SK-N-SH (cell line): ENCODE data around the gene FCRL4. TPM values are rescaled to one million over a fixed set of nuclear protein-coding genes. Genes with fewer than 3 reads are reported as not detected.

ENCODE experiments used
- CTCF ChIA-PET: fragments of 300-600, 350-600 bp; formaldehyde crosslinking; extraction: SDS; loops from one replicate; lab custom pipeline; 2021; lab: Yijun Ruan, JAX
- POLR2A ChIA-PET: fragments of 350-600 bp; sonication (Branson Sonifier 250); formaldehyde crosslinking; extraction: SDS; loops from one replicate; lab custom pipeline; 2020; ENCODE audit warnings: antibody characterized with exemption, inconsistent platforms; lab: Yijun Ruan, JAX
- DNase-seq: peaks from one replicate; pipeline ENCODE4 v3.0.0; 2012
- H2AFZ ChIP-seq: fragments of 200-600 bp; sonication (generic); 2 replicates; pipeline ENCODE4 v1.8.1; 2016; ENCODE audit warnings: antibody characterized with exemption, mild to moderate bottlenecking, low read depth
- H3F3A ChIP-seq: fragments of 200-600 bp; sonication (generic); replicated peaks from 2 replicates; pipeline ENCODE3; 2016; ENCODE audit warnings: antibody characterized with exemption, mild to moderate bottlenecking; ENCODE audit not compliant: insufficient read depth
- H3K27ac ChIP-seq, 2 experiments: fragments of 200-500 bp in 1 of 2; fragments of 200-600 bp in 1 of 2; sonication (Bioruptor generic) in 1 of 2; sonication (generic), shearing (Covaris generic) in 1 of 2; 2 replicates each; pipeline versions ENCODE4 v1.5.1 to v1.6.1; 2014 to 2016; ENCODE audit warnings: low read depth in 2 of 2, inconsistent platforms in 1 of 2, low read length in 1 of 2, mild to moderate bottlenecking in 1 of 2, mixed read lengths in 1 of 2
- H3K27me3 ChIP-seq: fragments of 200-600 bp; sonication (generic), shearing (Covaris generic); 2 replicates; pipeline ENCODE4 v1.6.1; 2016; ENCODE audit warnings: mixed run types; ENCODE audit not compliant: insufficient read depth
- H3K36me3 ChIP-seq, 2 experiments: fragments of 200-500 bp in 1 of 2; fragments of 200-600 bp in 1 of 2; sonication (Bioruptor generic) in 1 of 2; sonication (generic) in 1 of 2; replicated peaks in 1 of 2; 2 replicates each; pipeline versions ENCODE3 to v1.5.1; 2014 to 2016; ENCODE audit warnings: low read length in 1 of 2, mild to moderate bottlenecking in 1 of 2; ENCODE audit not compliant: insufficient read depth in 2 of 2, control insufficient read depth in 1 of 2
- H3K4me1 ChIP-seq, 2 experiments: fragments of 200-500 bp in 1 of 2; fragments of 200-600 bp in 1 of 2; sonication (Bioruptor generic) in 1 of 2; sonication (generic), shearing (Covaris generic) in 1 of 2; 2 replicates each; pipeline versions ENCODE4 v1.5.1 to v1.6.1; 2014 to 2016; ENCODE audit warnings: low read depth in 1 of 2, low read length in 1 of 2, mixed run types in 1 of 2; ENCODE audit not compliant: insufficient read depth in 2 of 2, control insufficient read depth in 1 of 2
- H3K4me2 ChIP-seq: fragments of 200-600 bp; sonication (generic), shearing (Covaris generic); 2 replicates; pipeline ENCODE4 v1.6.1; 2017; ENCODE audit warnings: mixed run types
- H3K4me3 ChIP-seq, 2 experiments: fragments of 200-500 bp in 1 of 2; fragments of 200-600 bp in 1 of 2; sonication (Bioruptor generic) in 1 of 2; sonication (generic), shearing (Covaris generic) in 1 of 2; 2 replicates each; pipeline versions ENCODE4 v1.5.1 to v1.8.1; 2014 to 2016; ENCODE audit warnings: low read depth in 2 of 2, inconsistent platforms in 1 of 2, low read length in 1 of 2, mild to moderate bottlenecking in 1 of 2, mixed read lengths in 1 of 2, moderate library complexity in 1 of 2
- H3K79me2 ChIP-seq: fragments of 200-600 bp; sonication (generic); 2 replicates; pipeline ENCODE4 v1.8.1; 2017; ENCODE audit warnings: mild to moderate bottlenecking; ENCODE audit not compliant: insufficient read depth
- H3K9ac ChIP-seq: fragments of 200-600 bp; sonication (generic); 2 replicates; pipeline ENCODE4 v1.6.1; 2017; ENCODE audit warnings: mixed run types
- H3K9me2 ChIP-seq: fragments of 200-600 bp; sonication (generic); 2 replicates; pipeline ENCODE4 v1.6.1; 2017; ENCODE audit warnings: mixed run types
- H3K9me3 ChIP-seq: fragments of 200-600 bp; sonication (generic); 2 replicates; pipeline ENCODE4 v1.6.1; 2017; ENCODE audit warnings: mixed run types, mild to moderate bottlenecking, moderate library complexity
- H4K20me1 ChIP-seq: fragments of 200-600 bp; sonication (generic); 2 replicates; pipeline ENCODE4 v1.6.1; 2017; ENCODE audit warnings: mild to moderate bottlenecking, mixed run types; ENCODE audit not compliant: insufficient read depth
- ELF1 ChIP-seq: IDR thresholded peaks from 2 replicates; pipeline ENCODE4 v1.4.0; 2012
- EZH2phosphoT487 ChIP-seq: fragments of 200-600 bp; sonication (generic); IDR thresholded peaks from 2 replicates; pipeline ENCODE4 v1.6.1; 2017; ENCODE audit warnings: low read depth, mixed run types, mild to moderate bottlenecking, antibody characterized with exemption, moderate library complexity, borderline replicate concordance
- FOSL2 ChIP-seq: IDR thresholded peaks from 2 replicates; pipeline ENCODE4 v1.4.0; 2012; ENCODE audit warnings: low read depth, mild to moderate bottlenecking, moderate library complexity, borderline replicate concordance
- FOXM1 ChIP-seq: IDR thresholded peaks from 2 replicates; pipeline ENCODE4 v1.4.0; 2012; ENCODE audit warnings: low read depth, mild to moderate bottlenecking
- GABPA ChIP-seq: IDR thresholded peaks from 2 replicates; pipeline ENCODE4 v1.4.0; 2012; ENCODE audit warnings: low read depth, mild to moderate bottlenecking
- JUND ChIP-seq: IDR thresholded peaks from 2 replicates; pipeline ENCODE4 v1.4.0; 2012
- MEF2A ChIP-seq: IDR thresholded peaks from 2 replicates; pipeline ENCODE4 v1.4.0; 2012; ENCODE audit warnings: low read depth, borderline replicate concordance
- POLR2AphosphoS5 ChIP-seq: IDR thresholded peaks from 2 replicates; pipeline ENCODE4 v1.6.1; 2012; ENCODE audit warnings: low read depth, low read length
- RFX5 ChIP-seq: IDR thresholded peaks from 2 replicates; pipeline ENCODE4 v1.6.1; 2012; ENCODE audit warnings: mild to moderate bottlenecking, improper control_type of control experiment, low read length
- RXRA ChIP-seq: IDR thresholded peaks from 2 replicates; pipeline ENCODE4 v1.4.0; 2012; ENCODE audit warnings: low read depth, mild to moderate bottlenecking, borderline replicate concordance
- SIN3A ChIP-seq: IDR thresholded peaks from 2 replicates; pipeline ENCODE4 v1.6.1; 2012; ENCODE audit warnings: low read depth, mild to moderate bottlenecking, low read length, moderate library complexity, borderline replicate concordance
- SMC3 ChIP-seq: IDR thresholded peaks from 2 replicates; pipeline ENCODE4 v1.6.1; 2012; ENCODE audit warnings: low read depth, low read length, improper control_type of control experiment
- TAF1 ChIP-seq: IDR thresholded peaks from 2 replicates; pipeline ENCODE4 v1.6.1; 2012; ENCODE audit warnings: low read depth, mild to moderate bottlenecking, low read length, moderate library complexity, borderline replicate concordance
- TCF12 ChIP-seq: IDR thresholded peaks from 2 replicates; pipeline ENCODE4 v1.4.0; 2012
- WGBS: methylation state at CpG from one replicate; pipeline ENCODE4 v1.1.6; 2017; ENCODE audit warnings: low lambda C conversion rate; 5-methylcytosine and 5-hydroxymethylcytosine counted together
- polyA plus RNA-seq, 3 experiments: library from polyadenylated mRNA; depleted of rRNA; stranded (reverse); fragments of >200 nt; gene quantifications; 2 replicates each; pipeline ENCODE4 v1.2.3, GENCODE V29; 2012
- TF ChIP-seq, protein P1 (sequence below): fragments of 200-600 bp; sonication (generic); IDR thresholded peaks from 2 replicates; pipeline ENCODE4 v1.6.1; 2017; ENCODE audit warnings: antibody characterized with exemption, mild to moderate bottlenecking, moderate library complexity
- TF ChIP-seq, protein P2 (sequence below): IDR thresholded peaks from 2 replicates; pipeline ENCODE4 v1.4.0; 2012; ENCODE audit warnings: low read depth, borderline replicate concordance
- TF ChIP-seq, protein P3 (sequence below): IDR thresholded peaks from 2 replicates; pipeline ENCODE4; 2012

Gene FCRL4
- polyA plus RNA-seq, 1 of the 3 experiments (the other 2 are of a cell fraction) = not detected

DNA sequence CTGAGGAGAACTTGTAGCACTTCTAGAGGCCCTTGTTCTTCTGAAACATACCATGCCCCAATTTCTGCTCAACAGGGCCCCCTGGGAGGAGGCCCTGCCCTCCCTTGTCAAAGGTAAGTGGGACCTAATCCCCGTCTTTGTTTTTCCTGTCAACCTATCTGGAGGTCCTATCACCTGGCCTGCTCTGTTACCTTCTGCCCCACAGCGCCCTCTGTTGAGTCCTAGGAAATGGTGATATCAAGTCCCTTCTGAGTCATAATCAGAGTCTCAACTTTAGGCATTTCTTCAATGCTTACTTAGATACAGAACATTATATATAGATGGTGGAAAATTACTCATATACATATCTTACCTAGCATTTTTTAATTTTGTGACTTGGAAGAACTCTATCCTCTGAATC is 28.2 kb upstream of the FCRL4 start:
- Histone ChIP-seq H3K27me3 (peaks cover 9% of the 10 kb centered on the region; the same call in 1 of the 2 replicates), H3K4me1 (no peaks in the 10 kb centered on the region), H3F3A (no peaks in the 10 kb centered on the region), H3K79me2 (no peaks in the 10 kb centered on the region), H3K9ac (no peak overlapping the region), H2AFZ (no peak overlapping the region), H3K27ac (no peak overlapping the region), H3K9me3 (no peaks in the 10 kb centered on the region), H3K9me2 (no peaks in the 10 kb centered on the region), H3K36me3 (no peaks in the 10 kb centered on the region), H4K20me1 (no peaks in the 10 kb centered on the region), H3K4me3 (no peak overlapping the region), H3K4me2 (no peak overlapping the region)
- TF ChIP-seq, protein P1, sequence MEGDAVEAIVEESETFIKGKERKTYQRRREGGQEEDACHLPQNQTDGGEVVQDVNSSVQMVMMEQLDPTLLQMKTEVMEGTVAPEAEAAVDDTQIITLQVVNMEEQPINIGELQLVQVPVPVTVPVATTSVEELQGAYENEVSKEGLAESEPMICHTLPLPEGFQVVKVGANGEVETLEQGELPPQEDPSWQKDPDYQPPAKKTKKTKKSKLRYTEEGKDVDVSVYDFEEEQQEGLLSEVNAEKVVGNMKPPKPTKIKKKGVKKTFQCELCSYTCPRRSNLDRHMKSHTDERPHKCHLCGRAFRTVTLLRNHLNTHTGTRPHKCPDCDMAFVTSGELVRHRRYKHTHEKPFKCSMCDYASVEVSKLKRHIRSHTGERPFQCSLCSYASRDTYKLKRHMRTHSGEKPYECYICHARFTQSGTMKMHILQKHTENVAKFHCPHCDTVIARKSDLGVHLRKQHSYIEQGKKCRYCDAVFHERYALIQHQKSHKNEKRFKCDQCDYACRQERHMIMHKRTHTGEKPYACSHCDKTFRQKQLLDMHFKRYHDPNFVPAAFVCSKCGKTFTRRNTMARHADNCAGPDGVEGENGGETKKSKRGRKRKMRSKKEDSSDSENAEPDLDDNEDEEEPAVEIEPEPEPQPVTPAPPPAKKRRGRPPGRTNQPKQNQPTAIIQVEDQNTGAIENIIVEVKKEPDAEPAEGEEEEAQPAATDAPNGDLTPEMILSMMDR = peak; percentile 34; the same call in 1 of the 2 replicates
- no peak for TF ChIP-seq POLR2AphosphoS5
- ChIA-PET POLR2A (no interaction called here), CTCF (interaction anchor here (1.1 kb wide), 1 partner anchor 45 kb away, joined by 3 read pairs; no protein-coding TSS in a partner anchor)
- 0% methylated on average over 2 of the region's 2 CpGs for WGBS
- DNase-seq = no peak

DNA sequence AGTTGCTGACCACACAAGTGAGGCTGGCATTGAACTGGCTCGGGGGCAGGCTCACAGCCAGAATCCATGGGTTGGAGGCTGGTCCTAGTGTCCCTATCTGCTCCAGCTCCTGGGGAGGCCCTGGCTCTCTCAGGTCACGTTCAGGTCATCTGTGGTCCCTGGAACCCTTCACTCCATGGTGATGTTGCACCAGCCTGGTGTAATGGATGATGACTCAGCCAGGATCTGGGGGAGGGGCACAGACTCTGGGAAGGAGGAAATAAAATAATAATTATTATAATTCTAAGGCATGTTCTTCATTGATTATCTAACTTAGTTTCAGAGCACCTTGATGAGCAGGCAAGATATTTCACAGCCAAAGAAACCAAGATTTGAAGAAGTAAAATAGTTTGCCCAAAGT is 26.6 kb upstream of the FCRL4 start:
- WGBS = 0% methylated on average over 2 of the region's 2 CpGs
- POLR2A ChIA-PET = no interaction called here
- H3F3A ChIP-seq = no peaks in the 10 kb centered on the region
- no peak overlapping the region for H2AFZ ChIP-seq
- no peaks in the 10 kb centered on the region for H3K79me2 ChIP-seq
- no peaks in the 10 kb centered on the region for H3K9me2 ChIP-seq
- H4K20me1 ChIP-seq = no peaks in the 10 kb centered on the region
- TF ChIP-seq RFX5 = no peak
- no peak for TF ChIP-seq ELF1
- TF ChIP-seq TCF12 = no peak
- no peak for TF ChIP-seq RXRA
- TF ChIP-seq JUND = no peak
- TF ChIP-seq SIN3A = no peak
- TF ChIP-seq MEF2A = no peak
- TF ChIP-seq FOSL2 = no peak
- no peak for TF ChIP-seq TAF1
- no peak for TF ChIP-seq POLR2AphosphoS5
- no peak for TF ChIP-seq FOXM1
- TF ChIP-seq EZH2phosphoT487 = no peak
- no peak for TF ChIP-seq GABPA
- no peak for TF ChIP-seq SMC3
- TF ChIP-seq, protein P2, sequence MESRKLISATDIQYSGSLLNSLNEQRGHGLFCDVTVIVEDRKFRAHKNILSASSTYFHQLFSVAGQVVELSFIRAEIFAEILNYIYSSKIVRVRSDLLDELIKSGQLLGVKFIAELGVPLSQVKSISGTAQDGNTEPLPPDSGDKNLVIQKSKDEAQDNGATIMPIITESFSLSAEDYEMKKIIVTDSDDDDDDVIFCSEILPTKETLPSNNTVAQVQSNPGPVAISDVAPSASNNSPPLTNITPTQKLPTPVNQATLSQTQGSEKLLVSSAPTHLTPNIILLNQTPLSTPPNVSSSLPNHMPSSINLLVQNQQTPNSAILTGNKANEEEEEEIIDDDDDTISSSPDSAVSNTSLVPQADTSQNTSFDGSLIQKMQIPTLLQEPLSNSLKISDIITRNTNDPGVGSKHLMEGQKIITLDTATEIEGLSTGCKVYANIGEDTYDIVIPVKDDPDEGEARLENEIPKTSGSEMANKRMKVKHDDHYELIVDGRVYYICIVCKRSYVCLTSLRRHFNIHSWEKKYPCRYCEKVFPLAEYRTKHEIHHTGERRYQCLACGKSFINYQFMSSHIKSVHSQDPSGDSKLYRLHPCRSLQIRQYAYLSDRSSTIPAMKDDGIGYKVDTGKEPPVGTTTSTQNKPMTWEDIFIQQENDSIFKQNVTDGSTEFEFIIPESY = no peak
- TF ChIP-seq, protein P3, sequence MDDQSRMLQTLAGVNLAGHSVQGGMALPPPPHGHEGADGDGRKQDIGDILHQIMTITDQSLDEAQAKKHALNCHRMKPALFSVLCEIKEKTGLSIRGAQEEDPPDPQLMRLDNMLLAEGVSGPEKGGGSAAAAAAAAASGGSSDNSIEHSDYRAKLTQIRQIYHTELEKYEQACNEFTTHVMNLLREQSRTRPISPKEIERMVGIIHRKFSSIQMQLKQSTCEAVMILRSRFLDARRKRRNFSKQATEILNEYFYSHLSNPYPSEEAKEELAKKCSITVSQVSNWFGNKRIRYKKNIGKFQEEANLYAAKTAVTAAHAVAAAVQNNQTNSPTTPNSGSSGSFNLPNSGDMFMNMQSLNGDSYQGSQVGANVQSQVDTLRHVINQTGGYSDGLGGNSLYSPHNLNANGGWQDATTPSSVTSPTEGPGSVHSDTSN = no peak
- H3K4me1 ChIP-seq = no peaks in the 10 kb centered on the region
- H3K27ac ChIP-seq = no peak overlapping the region
- no peak overlapping the region for H3K4me2 ChIP-seq
- H3K4me3 ChIP-seq = no peak overlapping the region
- peaks cover 9% of the 10 kb centered on the region; the same call in 1 of the 2 replicates for H3K27me3 ChIP-seq
- CTCF ChIA-PET = no interaction called here
- H3K36me3 ChIP-seq = no peaks in the 10 kb centered on the region
- no peak overlapping the region for H3K9ac ChIP-seq
- no peaks in the 10 kb centered on the region for H3K9me3 ChIP-seq
- no peak for DNase-seq
